Thyroid gland (tissue), 4 donors: Measurements from ENCODE around the gene FASTKD3.

Experiments
- POLR2A ChIP-seq, 2 donors: fragments of 450-650 bp; IDR thresholded peaks; one replicate each; pipeline ENCODE4 v1.6.1; 2017; ENCODE audit warnings: antibody characterized with exemption in 2 of 2, mild to moderate bottlenecking in 2 of 2, moderate library complexity in 1 of 2
- TF ChIP-seq, protein P1 (sequence below), 6 experiments: fragments of 200-600 bp in 3 of 6; fragments of 450-650 bp in 3 of 6; sonication (generic) in 3 of 6; IDR thresholded peaks; one replicate each; pipeline ENCODE4 v1.5.1; 2016 to 2019; ENCODE audit warnings: antibody characterized with exemption in 6 of 6, mild to moderate bottlenecking in 2 of 6, inconsistent platforms in 1 of 6, moderate library complexity in 1 of 6

DNA sequence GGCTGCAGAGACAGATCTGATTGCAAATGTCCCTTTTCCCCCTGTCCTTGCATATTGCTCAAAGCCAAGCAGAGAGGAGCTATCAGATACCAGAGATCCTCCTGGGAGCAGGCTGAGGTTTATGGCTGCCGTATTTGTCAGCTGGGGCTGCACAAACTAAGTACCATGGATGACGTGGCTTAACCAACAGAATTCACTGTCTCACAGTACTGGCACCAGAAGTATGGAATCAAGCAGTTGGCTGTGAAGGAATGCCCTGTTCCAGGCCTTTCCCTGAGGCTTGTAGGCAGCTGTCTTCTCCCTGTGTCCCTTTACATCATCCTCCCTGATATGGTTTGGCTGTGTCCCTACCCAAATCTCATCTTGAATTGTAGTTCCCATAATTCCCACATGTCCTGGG is 20.5 kb downstream of the FASTKD3 start:
- TF ChIP-seq, protein P1, sequence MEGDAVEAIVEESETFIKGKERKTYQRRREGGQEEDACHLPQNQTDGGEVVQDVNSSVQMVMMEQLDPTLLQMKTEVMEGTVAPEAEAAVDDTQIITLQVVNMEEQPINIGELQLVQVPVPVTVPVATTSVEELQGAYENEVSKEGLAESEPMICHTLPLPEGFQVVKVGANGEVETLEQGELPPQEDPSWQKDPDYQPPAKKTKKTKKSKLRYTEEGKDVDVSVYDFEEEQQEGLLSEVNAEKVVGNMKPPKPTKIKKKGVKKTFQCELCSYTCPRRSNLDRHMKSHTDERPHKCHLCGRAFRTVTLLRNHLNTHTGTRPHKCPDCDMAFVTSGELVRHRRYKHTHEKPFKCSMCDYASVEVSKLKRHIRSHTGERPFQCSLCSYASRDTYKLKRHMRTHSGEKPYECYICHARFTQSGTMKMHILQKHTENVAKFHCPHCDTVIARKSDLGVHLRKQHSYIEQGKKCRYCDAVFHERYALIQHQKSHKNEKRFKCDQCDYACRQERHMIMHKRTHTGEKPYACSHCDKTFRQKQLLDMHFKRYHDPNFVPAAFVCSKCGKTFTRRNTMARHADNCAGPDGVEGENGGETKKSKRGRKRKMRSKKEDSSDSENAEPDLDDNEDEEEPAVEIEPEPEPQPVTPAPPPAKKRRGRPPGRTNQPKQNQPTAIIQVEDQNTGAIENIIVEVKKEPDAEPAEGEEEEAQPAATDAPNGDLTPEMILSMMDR (IDR thresholded peaks at IDR 0.05), result no peak
- no peak for TF ChIP-seq POLR2A (IDR thresholded peaks at IDR 0.05)
